Caco-2 (cell line): ENCODE data around the gene TCP11. TPM values are rescaled to one million over a fixed set of nuclear protein-coding genes. Genes with fewer than 3 reads are reported as not detected.

Source experiments
- BruUV-seq: library from RNA; stranded (reverse); fragments of 400-500 nt; replicated peaks from 2 replicates; lab custom pipeline; 2021; lab: Mats Ljungman, UMichigan
- CTCF ChIA-PET: fragments of 300-600 bp; sonication (Branson Sonifier 250); formaldehyde crosslinking; loops from one replicate; lab custom pipeline; 2022; ENCODE audit warnings: antibody characterized with exemption; lab: Charles Lee
- POLR2A ChIA-PET: fragments of 300-600 bp; sonication (Branson Sonifier 250); formaldehyde crosslinking; loops from one replicate; lab custom pipeline; 2022; ENCODE audit warnings: antibody characterized with exemption; lab: Charles Lee
- DNase-seq, 2 experiments: peaks; one replicate each; pipeline versions ENCODE4 v3.0.0 to v3.0.0-alpha.2; 2020 to 2022
- H3K27me3 ChIP-seq: replicated peaks from 2 replicates; pipeline ENCODE4 v1.6.0; 2011; ENCODE audit warnings: low read length; ENCODE audit not compliant: control insufficient read depth, insufficient read depth
- H3K36me3 ChIP-seq: 2 replicates; pipeline ENCODE4 v1.5.1; 2011; ENCODE audit warnings: low read length; ENCODE audit not compliant: control insufficient read depth, insufficient read depth
- H3K4me1 ChIP-seq: fragments of 250-450 bp; sonication (Bioruptor Pico); 2 replicates; pipeline ENCODE4 v1.5.1; 2020; ENCODE audit warnings: mild to moderate bottlenecking
- H3K4me3 ChIP-seq: 2 replicates; pipeline ENCODE4 v1.5.1; 2011; ENCODE audit warnings: low read depth, mild to moderate bottlenecking, control low read depth, low read length
- H3K9me3 ChIP-seq: fragments of 250-450 bp; sonication (Bioruptor Pico); 2 replicates; pipeline ENCODE4 v1.5.1; 2020; ENCODE audit warnings: mild to moderate bottlenecking, moderate library complexity
- H3K27ac Mint-ChIP-seq: one replicate; pipeline ENCODE4 v1.8.0; 2022; ENCODE audit warnings: mixed read lengths; ENCODE audit not compliant: unreplicated experiment
- H3K27me3 Mint-ChIP-seq: one replicate; pipeline ENCODE4 v1.8.0; 2022; ENCODE audit warnings: mixed read lengths; ENCODE audit not compliant: insufficient read depth, unreplicated experiment
- H3K36me3 Mint-ChIP-seq: one replicate; pipeline ENCODE4 v1.8.0; 2022; ENCODE audit warnings: mild to moderate bottlenecking, mixed read lengths; ENCODE audit not compliant: insufficient read depth, unreplicated experiment
- H3K4me1 Mint-ChIP-seq: one replicate; pipeline ENCODE4 v1.8.0; 2022; ENCODE audit warnings: low read depth, mixed read lengths; ENCODE audit not compliant: unreplicated experiment
- H3K4me3 Mint-ChIP-seq: one replicate; pipeline ENCODE4 v1.8.0; 2022; ENCODE audit warnings: mild to moderate bottlenecking, moderate library complexity, mixed read lengths; ENCODE audit not compliant: unreplicated experiment
- H3K9me3 Mint-ChIP-seq: one replicate; pipeline ENCODE4 v1.8.0; 2022; ENCODE audit warnings: mixed read lengths; ENCODE audit not compliant: unreplicated experiment
- CTCF ChIP-seq, 2 experiments: fragments of 200-600 bp in 1 of 2; IDR thresholded peaks; 1 replicate in 1 of 2; 2 replicates in 1 of 2; pipeline versions ENCODE4 v1.5.1 to v1.8.0; 2011 to 2022; ENCODE audit warnings: antibody characterized with exemption in 1 of 2, control low read depth in 1 of 2, inconsistent platforms in 1 of 2, low read depth in 1 of 2, low read length in 1 of 2, mild to moderate bottlenecking in 1 of 2, moderate library complexity in 1 of 2; ENCODE audit not compliant: insufficient read depth in 1 of 2, severe bottlenecking in 1 of 2, unreplicated experiment in 1 of 2
- intact Hi-C: fragments of 100-400 bp; cut with micrococcal nuclease; formaldehyde crosslinking; loops from one replicate; pipeline ENCODE4 v1.10.0; 2022; ENCODE audit not compliant: unreplicated experiment
- total RNA-seq: library from RNA; stranded (reverse); gene quantifications from 2 replicates; pipeline ENCODE4 v1.2.3, GENCODE V29; 2022

The TCP11 gene
- total RNA-seq, 1 experiment from 2014 or later, result not detected

DNA sequence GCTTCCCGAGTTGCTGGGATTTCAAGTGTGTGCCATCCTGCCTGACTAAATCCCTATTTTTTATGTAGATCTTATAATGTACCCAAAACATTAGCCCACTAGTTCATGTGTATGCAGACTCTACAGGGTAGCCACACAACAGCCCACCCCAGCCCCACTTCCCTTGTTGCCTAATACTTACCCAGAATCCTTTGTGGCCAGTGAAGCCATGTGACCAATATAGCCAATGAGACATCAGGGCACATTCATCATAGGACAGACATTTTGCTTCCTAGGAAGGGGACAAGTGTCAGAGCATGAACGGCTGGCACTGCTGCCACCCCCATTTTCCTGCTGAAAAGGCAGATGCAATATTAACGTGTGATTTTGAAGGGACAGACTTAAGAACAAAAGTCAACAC is 36.0 kb upstream of the TCP11 start:
- H3K27ac Mint-ChIP-seq, result no peak overlapping the region
- no TSS peak for BruUV-seq

DNA sequence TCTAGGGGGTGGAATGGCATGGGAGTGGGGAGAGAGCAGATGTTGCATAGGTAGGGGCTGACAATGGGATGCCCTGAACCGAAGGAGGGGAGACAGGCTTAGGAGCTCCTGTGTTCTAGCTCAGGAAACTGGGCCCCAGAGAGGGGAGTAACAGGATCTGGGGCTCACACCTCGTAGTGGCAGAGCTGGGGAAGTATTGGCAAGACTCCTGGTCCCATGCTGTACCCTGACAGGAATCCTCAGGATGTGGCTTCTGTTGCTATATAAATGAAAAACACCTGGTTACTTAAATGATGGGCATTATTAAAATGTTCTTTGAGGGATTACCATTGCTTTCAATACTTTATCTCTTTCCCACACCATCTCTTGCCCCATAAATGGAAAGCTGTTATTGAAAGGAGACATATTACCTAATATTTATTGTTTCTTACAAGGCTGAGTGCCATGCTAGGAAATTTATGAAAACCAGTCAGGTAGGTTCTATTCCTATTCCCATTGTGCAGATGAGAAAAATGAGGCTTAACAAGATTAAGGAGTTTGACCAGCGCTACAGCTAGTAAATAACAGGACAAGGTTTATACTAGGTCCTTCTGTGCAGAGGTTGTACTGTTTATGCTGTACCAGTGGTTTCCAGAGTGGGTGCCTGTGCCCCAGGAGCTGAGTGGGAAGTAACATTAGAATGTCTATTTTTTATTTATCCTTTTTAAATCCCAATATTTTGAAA is 35.3 kb upstream of the TCP11 start:
- Mint-ChIP-seq H3K4me3 (no peak overlapping the region), H3K27me3 (no peaks in the 10 kb centered on the region), H3K27ac (no peak overlapping the region), H3K36me3 (no peaks in the 10 kb centered on the region), H3K4me1 (no peaks in the 10 kb centered on the region), H3K9me3 (no peaks in the 10 kb centered on the region)
- BruUV-seq, result no TSS peak
- intact Hi-C loops, result no loop called here
- TF ChIP-seq CTCF (IDR thresholded peaks at IDR 0.05; ENCODE audit: insufficient read depth in 1 of 2, low read depth in 1 of 2, low read length in 1 of 2, severe bottlenecking in 1 of 2, unreplicated experiment in 1 of 2), result no peak
- H3K4me1 ChIP-seq, result no peaks in the 10 kb centered on the region
- H3K36me3 ChIP-seq, result no peaks in the 10 kb centered on the region
- DNase-seq, result no peak
- POLR2A ChIA-PET, result no interaction called here
- no peaks in the 10 kb centered on the region for H3K27me3 ChIP-seq
- H3K4me3 ChIP-seq, result no peak overlapping the region
- CTCF ChIA-PET, result no interaction called here
- no peaks in the 10 kb centered on the region for H3K9me3 ChIP-seq

More for the DNA sequence above, 36.0 kb upstream of the TCP11 start:
- Histone ChIP-seq H3K4me3 (no peak overlapping the region), H3K4me1 (no peaks in the 10 kb centered on the region), H3K27me3 (no peaks in the 10 kb centered on the region), H3K9me3 (no peaks in the 10 kb centered on the region), H3K36me3 (no peaks in the 10 kb centered on the region)
- H3K4me1 Mint-ChIP-seq, result no peaks in the 10 kb centered on the region
- no peak for DNase-seq
- no peaks in the 10 kb centered on the region for H3K9me3 Mint-ChIP-seq
- no peak for TF ChIP-seq CTCF (IDR thresholded peaks at IDR 0.05; ENCODE audit: insufficient read depth in 1 of 2, low read depth in 1 of 2, low read length in 1 of 2, severe bottlenecking in 1 of 2, unreplicated experiment in 1 of 2)
- no peaks in the 10 kb centered on the region for H3K27me3 Mint-ChIP-seq
- H3K36me3 Mint-ChIP-seq, result no peaks in the 10 kb centered on the region
- POLR2A ChIA-PET, result no interaction called here
- intact Hi-C loops, result no loop called here
- CTCF ChIA-PET, result no interaction called here
- no peak overlapping the region for H3K4me3 Mint-ChIP-seq

- TF ChIP-seq CTCF (IDR thresholded peaks at IDR 0.05; ENCODE audit: insufficient read depth in 1 of 2, low read depth in 1 of 2, low read length in 1 of 2, severe bottlenecking in 1 of 2, unreplicated experiment in 1 of 2), result no peak
- BruUV-seq, result no TSS peak
- Mint-ChIP-seq H3K27ac (no peak overlapping the region), H3K36me3 (no peaks in the 10 kb centered on the region), H3K4me3 (no peak overlapping the region), H3K9me3 (peaks cover 6% of the 10 kb centered on the region), H3K27me3 (no peaks in the 10 kb centered on the region), H3K4me1 (no peaks in the 10 kb centered on the region)
- H3K9me3 ChIP-seq, result no peaks in the 10 kb centered on the region
- POLR2A ChIA-PET, result no interaction called here
- H3K36me3 ChIP-seq, result no peaks in the 10 kb centered on the region
- no peaks in the 10 kb centered on the region for H3K4me1 ChIP-seq
- intact Hi-C loops, result no loop called here
- no peak for DNase-seq
- CTCF ChIA-PET, result interaction anchor here (0.6 kb wide), 1 partner anchor 23 kb away, joined by 3 read pairs; no protein-coding TSS in a partner anchor
- H3K27me3 ChIP-seq, result no peaks in the 10 kb centered on the region
- no peak overlapping the region for H3K4me3 ChIP-seq
These were observed 33.4 kb upstream of the TCP11 start for GRCh38 chr6:35174501-35174900.
